Stimulated activated naive CD8-positive, alpha-beta T cell treated with anti-CD3 and anti-CD28 coated beads, Interleukin-15, Interleukin-2, amounts not matched to agents 100 ng/mL and 50 ng/mL, for 24 hours (primary cell): ENCODE results near the gene LEMD3.
A peak's percentile ranks its signal among the peaks of the same experiment; 100 is the strongest.

ENCODE experiments used
- H3K27ac Mint-ChIP-seq: one replicate; pipeline ENCODE4 v1.8.0; 2021; ENCODE audit warnings: mild to moderate bottlenecking, mixed read lengths
- H3K27me3 Mint-ChIP-seq: one replicate; pipeline ENCODE4 v1.8.0; 2021; ENCODE audit warnings: mixed read lengths
- H3K36me3 Mint-ChIP-seq: one replicate; pipeline ENCODE4 v1.8.0; 2021; ENCODE audit warnings: low read depth, mixed read lengths
- H3K4me1 Mint-ChIP-seq: one replicate; pipeline ENCODE4 v1.8.0; 2021; ENCODE audit warnings: low read depth, mixed read lengths
- H3K4me3 Mint-ChIP-seq: one replicate; pipeline ENCODE4 v1.8.0; 2021; ENCODE audit warnings: mild to moderate bottlenecking, mixed read lengths
- H3K9me3 Mint-ChIP-seq: one replicate; pipeline ENCODE4 v1.8.0; 2021; ENCODE audit warnings: mixed read lengths

The LEMD3 gene

DNA sequence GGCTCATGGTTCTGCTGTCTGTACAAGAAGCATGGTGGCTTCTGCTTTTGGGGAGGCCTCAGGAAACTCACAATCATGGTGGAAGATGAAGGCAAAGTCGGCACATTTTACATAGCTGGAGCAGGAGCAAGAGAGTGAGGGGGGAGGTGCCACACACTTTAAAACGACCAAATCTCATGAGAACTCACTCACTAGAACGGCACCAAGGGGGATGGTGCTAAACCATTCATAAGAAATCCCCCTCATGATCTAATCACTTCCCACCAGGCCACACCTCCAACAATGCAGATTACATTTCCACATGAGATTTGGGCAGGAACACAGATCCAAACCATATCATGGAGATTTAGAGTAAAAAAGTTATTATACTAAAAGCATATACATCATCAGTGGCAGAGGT is 13.6 kb upstream of the LEMD3 start:
- H3K36me3 Mint-ChIP-seq, result no peaks in the 10 kb centered on the region
- peaks cover 20% of the 10 kb centered on the region for H3K4me1 Mint-ChIP-seq
- H3K27me3 Mint-ChIP-seq, result peaks cover 13% of the 10 kb centered on the region
- H3K9me3 Mint-ChIP-seq, result no peaks in the 10 kb centered on the region
- peak overlapping the region; percentile 83 for H3K27ac Mint-ChIP-seq
- H3K4me3 Mint-ChIP-seq, result no peak overlapping the region

DNA sequence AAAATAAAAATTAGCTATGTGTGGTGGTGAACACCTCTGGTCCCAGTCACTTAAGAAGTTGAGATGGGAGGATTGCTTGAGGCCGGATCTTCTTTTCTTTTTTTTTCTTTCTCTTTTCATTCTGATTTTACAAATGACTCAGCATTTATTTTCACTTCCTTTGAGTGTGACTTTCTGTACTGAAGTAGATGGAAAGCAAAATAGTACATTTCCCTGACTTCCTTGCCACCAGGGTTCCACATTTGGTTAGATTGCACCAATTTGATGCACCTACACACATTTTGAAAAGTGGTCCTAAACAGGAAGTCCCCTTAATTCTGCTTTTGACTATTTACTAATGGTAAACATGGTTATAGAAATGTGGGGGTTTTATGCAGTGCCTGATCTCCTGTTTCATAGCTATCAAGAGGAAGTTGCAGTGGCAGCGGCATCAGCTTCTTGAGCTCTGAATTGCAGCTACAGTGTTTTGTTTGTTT is 13.0 kb upstream of the LEMD3 start:
- H3K27me3 Mint-ChIP-seq, result peaks cover 16% of the 10 kb centered on the region
- H3K27ac Mint-ChIP-seq, result peak overlapping the region; percentile 83
- peaks cover 20% of the 10 kb centered on the region for H3K4me1 Mint-ChIP-seq
- no peaks in the 10 kb centered on the region for H3K36me3 Mint-ChIP-seq
- H3K9me3 Mint-ChIP-seq, result no peaks in the 10 kb centered on the region
- H3K4me3 Mint-ChIP-seq, result peak overlapping the region; percentile 55

DNA sequence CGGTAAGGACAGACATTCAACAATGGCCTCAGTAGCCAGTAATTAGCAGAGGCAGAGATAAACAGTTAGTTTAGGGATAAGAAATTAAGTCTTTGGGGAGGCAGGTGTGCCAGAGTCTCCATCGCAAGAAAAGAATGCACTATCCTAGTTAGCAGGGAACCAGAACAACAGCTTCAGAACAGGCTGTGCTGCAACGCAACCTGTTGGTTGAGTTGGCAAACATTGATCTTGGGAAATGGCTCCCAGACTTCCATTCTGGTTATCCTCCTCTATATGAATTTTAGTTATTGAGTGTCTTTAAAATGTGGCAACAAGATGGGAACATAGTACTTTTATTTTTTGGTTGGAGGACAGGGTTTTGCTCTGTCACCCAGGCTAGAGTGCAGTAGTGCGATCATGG is 12.3 kb upstream of the LEMD3 start:
- Mint-ChIP-seq H3K36me3 (no peaks in the 10 kb centered on the region), H3K27me3 (peaks cover 19% of the 10 kb centered on the region), H3K4me3 (no peak overlapping the region)

DNA sequence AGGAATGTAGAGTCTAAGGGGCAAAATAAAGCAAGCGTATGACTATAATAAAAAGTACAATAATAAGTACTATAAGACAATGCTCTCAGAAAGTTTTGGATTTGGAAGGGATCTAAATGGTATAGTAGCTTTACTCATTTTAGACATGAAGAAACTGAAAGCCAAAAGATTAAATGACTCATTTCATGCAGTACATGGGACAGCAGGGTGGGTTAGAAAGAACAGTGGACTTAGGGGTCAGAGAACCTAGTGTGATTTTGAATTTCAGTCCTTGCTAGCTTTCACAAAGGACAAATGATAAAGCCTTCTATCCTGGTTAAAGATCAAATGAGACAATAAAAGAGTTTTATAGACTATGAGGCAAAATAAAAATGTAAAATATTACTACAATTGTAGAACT is 6.8 kb upstream of the LEMD3 start:
- Mint-ChIP-seq H3K27me3 (peaks cover 31% of the 10 kb centered on the region), H3K4me1 (no peaks in the 10 kb centered on the region), H3K9me3 (no peaks in the 10 kb centered on the region), H3K36me3 (no peaks in the 10 kb centered on the region), H3K27ac (no peak overlapping the region), H3K4me3 (no peak overlapping the region)

More for the DNA sequence above, 12.3 kb upstream of the LEMD3 start:
- Mint-ChIP-seq H3K4me1 (peaks cover 20% of the 10 kb centered on the region), H3K9me3 (no peaks in the 10 kb centered on the region), H3K27ac (peak overlapping the region; percentile 83)

DNA sequence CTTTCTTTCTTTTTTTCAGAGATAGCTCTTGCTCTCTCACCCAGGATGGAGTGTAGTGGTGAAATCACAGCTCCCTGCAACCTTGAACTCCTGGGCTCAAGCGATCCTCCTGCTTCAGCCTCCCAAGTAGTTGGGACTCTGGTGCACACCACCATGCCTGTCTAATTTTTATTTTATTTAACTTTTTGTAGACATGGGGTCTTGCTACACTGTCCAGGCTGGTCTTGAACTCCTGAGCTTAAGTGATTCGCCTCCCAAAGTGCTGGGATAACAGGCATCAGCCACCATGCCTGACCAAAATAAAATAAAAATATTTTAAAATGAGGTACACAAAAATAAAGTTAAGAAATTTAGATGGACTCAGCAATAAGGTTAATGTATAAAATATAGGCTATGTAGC is 5.1 kb upstream of the LEMD3 start:
- H3K27me3 Mint-ChIP-seq, result peaks cover 31% of the 10 kb centered on the region
- H3K4me1 Mint-ChIP-seq, result peaks cover 6% of the 10 kb centered on the region
- H3K4me3 Mint-ChIP-seq, result no peak overlapping the region
- H3K9me3 Mint-ChIP-seq, result no peaks in the 10 kb centered on the region
- H3K27ac Mint-ChIP-seq, result no peak overlapping the region
- H3K36me3 Mint-ChIP-seq, result no peaks in the 10 kb centered on the region

DNA sequence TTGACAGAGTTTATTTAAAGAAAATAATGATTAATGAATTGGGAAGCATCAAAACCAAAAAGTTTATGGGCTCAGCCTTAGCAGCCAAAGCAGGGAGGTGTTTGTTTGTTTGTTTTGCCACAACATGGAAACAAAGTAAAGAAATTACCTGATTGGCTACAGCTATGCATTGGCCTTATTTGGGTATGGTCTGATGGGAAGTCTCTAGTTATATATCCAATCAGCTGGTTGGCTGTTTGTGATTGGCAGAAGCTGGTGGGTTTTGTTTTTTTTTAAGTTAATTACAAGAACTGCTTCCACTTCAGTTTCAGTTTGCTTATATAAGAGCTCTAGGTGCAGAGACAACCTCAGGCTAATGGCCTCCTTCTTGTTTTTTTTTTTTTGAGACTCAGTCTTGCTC is 4.6 kb upstream of the LEMD3 start:
- Mint-ChIP-seq H3K4me3 (no peak overlapping the region), H3K27ac (no peak overlapping the region), H3K9me3 (no peaks in the 10 kb centered on the region), H3K4me1 (peaks cover 9% of the 10 kb centered on the region), H3K27me3 (peaks cover 29% of the 10 kb centered on the region), H3K36me3 (no peaks in the 10 kb centered on the region)

DNA sequence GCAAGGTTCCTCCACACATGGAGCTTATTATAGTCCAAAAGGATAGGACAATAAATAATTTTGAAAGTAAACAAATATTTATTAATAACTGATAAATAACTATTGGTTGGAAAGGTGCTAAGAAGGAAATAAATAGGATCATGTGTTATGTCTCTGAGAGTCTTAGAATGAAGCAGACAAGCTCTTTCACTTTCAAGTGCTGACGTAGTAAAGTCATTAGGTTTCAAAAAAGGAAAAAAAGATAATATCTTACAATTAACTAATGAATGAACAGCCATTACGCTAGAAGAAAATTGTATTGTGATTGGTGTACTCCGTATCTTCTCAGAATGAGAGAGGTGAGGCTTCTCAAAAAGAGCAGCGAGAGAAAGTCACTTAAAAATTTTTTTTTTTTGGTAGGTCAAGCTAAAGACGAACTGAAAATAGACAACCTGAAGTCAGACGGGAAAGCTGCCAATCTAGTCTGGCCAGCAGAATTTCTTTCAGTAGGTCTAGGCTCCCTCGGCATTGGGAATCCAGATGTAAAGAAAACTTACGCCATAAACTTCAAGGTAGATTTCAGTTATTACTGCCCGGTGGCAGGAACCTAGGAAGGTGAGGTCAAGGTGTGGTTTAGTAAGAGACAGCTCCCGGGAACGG is 583 bp upstream of the LEMD3 start:
- Mint-ChIP-seq H3K36me3 (peaks cover 19% of the 10 kb centered on the region), H3K27me3 (no peaks in the 10 kb centered on the region)

DNA sequence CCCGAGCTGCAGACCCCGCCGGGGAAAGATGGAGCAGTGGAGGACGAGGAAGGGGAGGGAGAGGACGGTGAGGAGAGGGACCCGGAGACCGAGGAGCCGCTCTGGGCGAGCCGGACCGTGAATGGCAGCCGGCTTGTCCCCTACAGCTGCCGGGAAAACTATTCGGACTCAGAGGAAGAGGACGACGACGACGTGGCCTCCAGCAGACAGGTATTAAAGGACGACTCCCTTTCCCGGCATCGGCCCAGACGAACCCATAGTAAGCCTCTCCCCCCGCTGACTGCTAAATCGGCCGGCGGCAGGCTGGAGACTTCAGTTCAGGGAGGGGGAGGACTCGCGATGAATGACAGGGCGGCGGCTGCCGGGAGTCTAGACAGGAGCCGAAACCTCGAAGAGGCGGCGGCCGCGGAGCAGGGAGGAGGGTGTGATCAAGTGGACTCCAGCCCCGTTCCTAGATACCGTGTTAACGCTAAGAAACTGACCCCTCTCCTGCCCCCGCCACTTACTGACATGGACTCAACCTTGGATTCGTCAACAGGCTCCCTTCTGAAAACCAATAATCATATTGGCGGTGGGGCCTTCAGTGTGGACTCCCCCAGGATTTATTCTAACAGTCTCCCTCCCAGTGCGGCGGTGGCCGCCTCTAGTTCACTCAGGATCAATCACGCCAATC is 962 bp downstream of the LEMD3 start:
- peaks cover 19% of the 10 kb centered on the region for H3K36me3 Mint-ChIP-seq
- peaks cover 30% of the 10 kb centered on the region for H3K4me1 Mint-ChIP-seq
- no peaks in the 10 kb centered on the region for H3K9me3 Mint-ChIP-seq
- H3K27me3 Mint-ChIP-seq, result no peaks in the 10 kb centered on the region
- peak overlapping the region; percentile 99 for H3K4me3 Mint-ChIP-seq
- H3K27ac Mint-ChIP-seq, result peak overlapping the region; percentile 63

More for the DNA sequence above, 583 bp upstream of the LEMD3 start:
- peaks cover 29% of the 10 kb centered on the region for H3K4me1 Mint-ChIP-seq
- peak overlapping the region; percentile 99 for H3K4me3 Mint-ChIP-seq
- peak overlapping the region; percentile 99 for H3K27ac Mint-ChIP-seq
- no peaks in the 10 kb centered on the region for H3K9me3 Mint-ChIP-seq

DNA sequence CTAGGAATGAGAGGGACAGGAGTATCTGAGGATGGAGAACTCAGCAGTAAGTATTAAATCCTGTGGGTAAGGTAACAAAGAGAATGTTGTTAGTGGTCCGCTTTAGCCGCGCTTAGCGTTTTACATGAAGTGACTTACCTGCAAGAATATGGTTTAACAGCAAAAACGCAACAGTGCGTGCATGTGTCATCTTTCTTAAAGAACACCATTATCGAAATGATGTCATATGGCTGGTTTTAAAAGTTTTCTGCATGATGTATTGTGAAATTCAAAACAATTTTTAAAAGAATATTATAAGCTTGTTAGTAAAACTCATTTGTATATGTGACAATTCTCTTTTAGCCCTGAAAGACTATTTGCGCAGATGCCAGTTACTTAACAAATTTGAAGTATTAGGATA is 1.7 kb downstream of the LEMD3 start:
- Mint-ChIP-seq H3K9me3 (no peaks in the 10 kb centered on the region), H3K36me3 (peaks cover 19% of the 10 kb centered on the region), H3K27me3 (no peaks in the 10 kb centered on the region), H3K27ac (peak overlapping the region; percentile 59), H3K4me1 (peaks cover 30% of the 10 kb centered on the region), H3K4me3 (peak overlapping the region; percentile 99)

DNA sequence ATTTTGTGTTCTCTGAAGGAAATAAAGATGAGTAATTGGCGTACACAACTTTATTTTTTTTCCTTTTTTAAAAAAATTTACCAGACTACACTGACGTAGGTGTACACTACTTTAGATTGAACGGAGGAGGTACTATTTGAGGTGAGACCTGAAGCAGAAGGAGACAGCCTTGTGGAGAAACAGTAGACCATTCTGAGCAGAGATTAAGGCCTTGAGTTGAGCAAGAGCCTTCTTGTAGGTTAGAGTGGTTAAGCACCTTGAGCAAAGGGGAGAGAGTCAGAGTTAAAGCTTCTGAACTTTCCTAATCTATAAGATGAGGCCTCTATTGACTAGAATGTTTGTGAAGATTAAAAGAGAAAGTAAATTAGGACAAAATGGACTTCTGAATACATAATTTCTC is 2.5 kb downstream of the LEMD3 start:
- no peak overlapping the region for H3K27ac Mint-ChIP-seq
- peaks cover 19% of the 10 kb centered on the region for H3K36me3 Mint-ChIP-seq
- H3K4me1 Mint-ChIP-seq, result peaks cover 30% of the 10 kb centered on the region
- H3K27me3 Mint-ChIP-seq, result no peaks in the 10 kb centered on the region
- H3K9me3 Mint-ChIP-seq, result no peaks in the 10 kb centered on the region
- peak overlapping the region; percentile 99 for H3K4me3 Mint-ChIP-seq

DNA sequence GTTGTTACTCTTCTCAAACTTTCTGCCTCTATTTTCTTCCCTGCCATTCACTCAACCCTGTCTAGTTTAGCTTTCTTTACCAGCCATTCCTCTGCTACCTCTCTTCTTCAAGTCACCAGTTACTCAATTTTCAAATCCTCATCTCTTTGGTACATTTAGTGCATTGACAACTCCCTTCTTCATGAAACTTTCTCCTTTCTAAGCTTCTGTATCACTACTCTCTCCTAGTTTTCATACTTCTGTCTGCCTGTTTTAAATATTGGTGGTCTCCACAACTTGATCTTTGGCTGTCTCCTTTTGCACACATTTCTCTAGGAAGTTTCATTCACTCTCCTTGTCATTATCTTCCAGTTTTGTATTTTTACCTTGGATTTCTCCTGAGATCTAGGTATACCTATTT is 6.0 kb downstream of the LEMD3 start:
- Mint-ChIP-seq H3K36me3 (peaks cover 19% of the 10 kb centered on the region), H3K4me3 (no peak overlapping the region), H3K4me1 (peaks cover 22% of the 10 kb centered on the region), H3K27ac (no peak overlapping the region), H3K9me3 (no peaks in the 10 kb centered on the region), H3K27me3 (no peaks in the 10 kb centered on the region)

DNA sequence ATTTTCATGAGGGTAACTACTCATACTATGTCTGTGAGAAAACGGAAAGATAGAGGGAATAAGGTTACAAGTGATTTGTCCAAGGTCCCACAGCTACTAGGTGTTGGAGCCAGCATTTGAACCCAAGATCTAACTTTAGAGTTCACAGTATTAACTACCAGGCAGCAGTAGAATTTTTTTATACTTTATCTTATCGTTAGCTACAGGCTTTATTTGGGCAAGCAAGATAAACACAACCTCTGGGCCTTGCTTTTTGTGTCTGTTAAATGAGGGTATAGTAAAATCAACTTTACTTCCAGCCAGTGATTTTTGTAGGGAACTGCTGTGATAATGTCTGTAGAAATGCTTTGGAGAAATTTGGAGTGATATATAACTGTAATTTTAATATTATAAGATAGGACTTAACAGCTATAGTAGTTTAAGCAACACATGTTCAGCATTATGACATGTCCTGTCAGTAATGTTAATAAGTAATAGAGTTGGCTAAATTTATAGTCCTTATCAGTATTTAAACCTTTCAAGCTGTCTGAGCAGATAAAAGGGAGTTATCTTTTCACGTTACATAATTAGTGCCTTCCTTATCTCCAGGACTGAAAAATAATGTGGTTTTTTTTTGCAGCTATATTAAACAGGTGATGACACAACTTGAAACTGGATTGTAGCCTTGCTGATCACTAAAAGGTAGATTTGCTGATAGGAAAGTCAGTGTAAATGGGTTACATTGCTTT is 12.8 kb downstream of the LEMD3 start:
- H3K27ac Mint-ChIP-seq, result no peak overlapping the region
- no peaks in the 10 kb centered on the region for H3K27me3 Mint-ChIP-seq
- no peaks in the 10 kb centered on the region for H3K9me3 Mint-ChIP-seq
- peaks cover 17% of the 10 kb centered on the region for H3K36me3 Mint-ChIP-seq
- peaks cover 50% of the 10 kb centered on the region for H3K4me1 Mint-ChIP-seq
- no peak overlapping the region for H3K4me3 Mint-ChIP-seq

DNA sequence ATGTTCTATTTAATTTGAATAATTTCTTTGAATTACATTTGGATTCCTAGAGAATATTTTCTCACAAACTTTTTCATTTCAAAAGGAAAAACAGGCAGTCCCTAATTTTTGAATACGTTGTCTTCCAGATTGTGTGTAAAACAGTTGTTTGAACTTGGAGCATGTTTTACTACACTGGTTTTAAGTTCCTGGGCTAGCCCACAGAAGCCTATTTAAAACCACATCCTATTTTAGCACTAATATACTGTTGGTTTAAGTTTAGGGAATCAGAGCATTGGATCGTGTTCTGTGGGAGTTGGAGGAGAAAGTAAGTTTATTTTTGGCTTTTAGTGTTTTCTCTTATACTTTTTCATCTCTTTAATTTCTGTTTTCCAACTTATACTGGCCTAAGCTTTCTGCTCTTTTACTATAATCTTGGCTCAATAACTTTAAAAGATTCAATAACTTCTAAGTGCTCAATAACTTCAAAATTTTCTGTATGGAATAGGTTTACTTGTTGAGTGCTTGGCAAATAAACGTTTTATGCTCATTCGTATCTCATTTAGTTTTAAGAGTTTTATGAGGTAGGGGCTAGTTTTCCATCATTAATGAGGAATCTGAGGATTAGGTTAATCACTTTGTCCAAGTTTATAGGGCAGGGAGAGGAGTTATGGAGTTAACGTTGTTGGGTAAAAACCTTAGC is 14.9 kb downstream of the LEMD3 start:
- H3K27me3 Mint-ChIP-seq, result no peaks in the 10 kb centered on the region
- peaks cover 70% of the 10 kb centered on the region for H3K4me1 Mint-ChIP-seq
- peaks cover 35% of the 10 kb centered on the region for H3K36me3 Mint-ChIP-seq
- H3K4me3 Mint-ChIP-seq, result no peak overlapping the region
- H3K27ac Mint-ChIP-seq, result no peak overlapping the region
- H3K9me3 Mint-ChIP-seq, result no peaks in the 10 kb centered on the region

DNA sequence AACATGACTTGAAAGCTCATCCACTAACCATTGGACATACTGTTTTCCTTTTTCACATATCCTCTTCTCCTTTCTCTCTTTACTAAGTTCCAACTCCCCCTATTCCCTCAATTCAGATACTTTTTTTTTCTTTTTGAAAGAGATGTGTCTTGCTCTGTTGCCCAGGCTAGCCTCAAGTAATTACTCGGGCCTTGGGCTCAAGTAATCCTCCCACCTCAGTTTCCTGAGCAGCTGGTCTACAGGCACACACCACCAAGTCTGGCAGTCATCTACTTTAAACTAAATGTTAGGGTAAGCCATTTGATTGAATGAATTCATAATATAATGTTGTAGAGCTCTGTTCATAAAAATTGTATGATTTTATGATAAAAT is 15.5 kb downstream of the LEMD3 start:
- Mint-ChIP-seq H3K9me3 (no peaks in the 10 kb centered on the region), H3K36me3 (peaks cover 39% of the 10 kb centered on the region), H3K4me1 (peaks cover 76% of the 10 kb centered on the region), H3K27ac (no peak overlapping the region), H3K27me3 (no peaks in the 10 kb centered on the region), H3K4me3 (no peak overlapping the region)

DNA sequence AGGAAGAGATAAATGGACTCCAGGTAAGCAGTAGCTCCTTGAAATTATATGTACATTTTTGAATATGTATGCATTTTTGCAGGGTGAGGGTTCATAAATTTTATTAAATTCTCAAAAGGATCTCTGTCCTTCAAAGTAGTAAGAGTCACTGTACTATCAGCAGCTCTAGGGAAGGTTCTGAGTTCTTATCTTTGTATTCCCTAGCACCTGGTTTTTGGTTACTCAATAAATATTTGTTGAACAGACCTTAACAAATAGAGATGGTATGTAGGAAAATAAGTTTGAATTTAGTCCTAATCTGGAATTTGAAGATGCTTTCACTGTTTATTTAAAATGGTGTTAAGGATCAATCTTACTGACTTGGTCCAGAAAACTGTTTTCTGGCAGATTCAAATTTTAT is 18.3 kb downstream of the LEMD3 start:
- Mint-ChIP-seq H3K4me3 (no peak overlapping the region), H3K36me3 (peaks cover 44% of the 10 kb centered on the region), H3K27me3 (no peaks in the 10 kb centered on the region), H3K9me3 (no peaks in the 10 kb centered on the region), H3K27ac (no peak overlapping the region), H3K4me1 (peaks cover 80% of the 10 kb centered on the region)
